ENCODE data around the gene ZNF217.
"Not testable (repeated sequence)": the region's sequence is repeated elsewhere in the genome, so short reads cannot be mapped to it uniquely, and the experiment has no call there.

Gene ZNF217

GRCh38 chr20:53567379-53567917 is 26.2 kb downstream of the ZNF217 start:
- no peaks in the 10 kb centered on the region for H3K9me2 ChIP-seq (replicated peaks; ENCODE audit: insufficient read depth, low read length)
- TF ChIP-seq EZH2phosphoT487 (conservative IDR thresholded peaks at IDR 0.05; ENCODE audit: low read length) = no peak
- no peak for TF ChIP-seq CTCF (IDR thresholded peaks at IDR 0.05; ENCODE audit: insufficient read depth, low read length, poor library complexity, severe bottlenecking)
- H3K9me3 ChIP-seq (ENCODE audit: insufficient read depth, low read length) = no peaks in the 10 kb centered on the region
- no peak overlapping the region for H3K4me3 ChIP-seq (ENCODE audit: insufficient read depth, low read length, poor library complexity, severe bottlenecking)
- no peak overlapping the region for H3K4me2 ChIP-seq (ENCODE audit: low read depth, low read length, poor library complexity, severe bottlenecking)
- peaks cover 3% of the 10 kb centered on the region; the same call in 1 of the 2 replicates for H3K36me3 ChIP-seq (ENCODE audit: low read length)
- no peaks in the 10 kb centered on the region for H4K20me1 ChIP-seq (ENCODE audit: low read depth, low read length)
- no peak overlapping the region for H2AFZ ChIP-seq (ENCODE audit: low read depth, low read length, severe bottlenecking)
- peaks cover 3% of the 10 kb centered on the region; the same call in 1 of the 2 replicates for H3K79me2 ChIP-seq (ENCODE audit: insufficient read depth, low read length)
- no peaks in the 10 kb centered on the region for H3F3A ChIP-seq (ENCODE audit: insufficient read depth)
- no peaks in the 10 kb centered on the region for H3K27me3 ChIP-seq (ENCODE audit: low read length)
- H3K27ac ChIP-seq (ENCODE audit: low read depth, low read length) = no peak overlapping the region
- H3K9ac ChIP-seq (ENCODE audit: low read length) = no peak overlapping the region

- H3K27ac ChIP-seq (ENCODE audit: low read depth, low read length); H3K79me2 ChIP-seq (ENCODE audit: insufficient read depth, low read length); H3K9me3 ChIP-seq (ENCODE audit: insufficient read depth, low read length); H4K20me1 ChIP-seq (ENCODE audit: low read depth, low read length); H3K4me3 ChIP-seq (ENCODE audit: insufficient read depth, low read length, poor library complexity, severe bottlenecking); H3K4me2 ChIP-seq (ENCODE audit: low read depth, low read length, poor library complexity, severe bottlenecking); H2AFZ ChIP-seq (ENCODE audit: low read depth, low read length, severe bottlenecking); H3K9me2 ChIP-seq (replicated peaks; ENCODE audit: insufficient read depth, low read length); H3K9ac ChIP-seq (ENCODE audit: low read length); H3K36me3 ChIP-seq (ENCODE audit: low read length); H3F3A ChIP-seq (ENCODE audit: insufficient read depth); H3K27me3 ChIP-seq (ENCODE audit: low read length): not testable (repeated sequence)
These were observed 27.0 kb downstream of the ZNF217 start for GRCh38 chr20:53566623-53567022.

- TF ChIP-seq EZH2phosphoT487 (conservative IDR thresholded peaks at IDR 0.05; ENCODE audit: low read length) (no peak), CTCF (IDR thresholded peaks at IDR 0.05; ENCODE audit: insufficient read depth, low read length, poor library complexity, severe bottlenecking) (no peak)
- Histone ChIP-seq H3K9me3 (ENCODE audit: insufficient read depth, low read length) (no peaks in the 10 kb centered on the region), H3F3A (ENCODE audit: insufficient read depth) (no peaks in the 10 kb centered on the region), H4K20me1 (ENCODE audit: low read depth, low read length) (no peaks in the 10 kb centered on the region), H3K27ac (ENCODE audit: low read depth, low read length) (no peak overlapping the region), H3K4me3 (ENCODE audit: insufficient read depth, low read length, poor library complexity, severe bottlenecking) (no peak overlapping the region), H3K79me2 (ENCODE audit: insufficient read depth, low read length) (no peaks in the 10 kb centered on the region), H3K4me2 (ENCODE audit: low read depth, low read length, poor library complexity, severe bottlenecking) (no peak overlapping the region), H3K9me2 (replicated peaks; ENCODE audit: insufficient read depth, low read length) (no peaks in the 10 kb centered on the region), H2AFZ (ENCODE audit: low read depth, low read length, severe bottlenecking) (no peak overlapping the region), H3K36me3 (ENCODE audit: low read length) (no peaks in the 10 kb centered on the region; the same call in 1 of the 2 replicates), H3K9ac (ENCODE audit: low read length) (no peak overlapping the region), H3K27me3 (ENCODE audit: low read length) (no peaks in the 10 kb centered on the region)
These were observed 28.4 kb downstream of the ZNF217 start for GRCh38 chr20:53565254-53565653.

- H3K4me3 ChIP-seq (ENCODE audit: insufficient read depth, low read length, poor library complexity, severe bottlenecking); H3K36me3 ChIP-seq (ENCODE audit: low read length): not testable (repeated sequence)
These were observed 31.4 kb downstream of the ZNF217 start for GRCh38 chr20:53562104-53562764.

More at GRCh38 chr20:53562104-53562764, 31.4 kb downstream of the ZNF217 start:
- H3K4me2 ChIP-seq (ENCODE audit: low read depth, low read length, poor library complexity, severe bottlenecking); H2AFZ ChIP-seq (ENCODE audit: low read depth, low read length, severe bottlenecking); H4K20me1 ChIP-seq (ENCODE audit: low read depth, low read length); H3K27ac ChIP-seq (ENCODE audit: low read depth, low read length); H3K9me3 ChIP-seq (ENCODE audit: insufficient read depth, low read length); H3K9me2 ChIP-seq (replicated peaks; ENCODE audit: insufficient read depth, low read length); H3K79me2 ChIP-seq (ENCODE audit: insufficient read depth, low read length); H3F3A ChIP-seq (ENCODE audit: insufficient read depth); H3K9ac ChIP-seq (ENCODE audit: low read length); H3K27me3 ChIP-seq (ENCODE audit: low read length): not testable (repeated sequence)
